Upper lobe of right lung (tissue), 1 donor: ENCODE measurements around the gene MNDA. TPM values are rescaled to one million over a fixed set of nuclear protein-coding genes. Genes with fewer than 3 reads are reported as not detected.

Experiments used
- ATAC-seq: fragments of 200-7000 bp; cut with Tn5 transposase; one replicate; pipeline ENCODE4 v1.9.1; 2020; ENCODE audit warnings: mild to moderate bottlenecking, moderate library complexity
- DNase-seq: peaks from one replicate; pipeline ENCODE4 v3.0.0-alpha.2; 2020
- H3K27ac ChIP-seq: fragments of 200-600 bp; one replicate; pipeline ENCODE4 v1.8.0; 2022
- H3K27me3 ChIP-seq: fragments of 200-600 bp; one replicate; pipeline ENCODE4 v1.8.0; 2022; ENCODE audit warnings: mild to moderate bottlenecking
- H3K36me3 ChIP-seq: fragments of 200-600 bp; one replicate; pipeline ENCODE4 v1.8.0; 2022
- H3K4me1 ChIP-seq: fragments of 200-600 bp; one replicate; pipeline ENCODE4 v1.8.0; 2022
- H3K4me3 ChIP-seq: fragments of 200-600 bp; one replicate; pipeline ENCODE4 v1.8.0; 2022; ENCODE audit warnings: mild to moderate bottlenecking
- H3K9me3 ChIP-seq: fragments of 200-600 bp; one replicate; pipeline ENCODE4 v1.8.0; 2022
- CTCF ChIP-seq: fragments of 200-600 bp; IDR thresholded peaks from one replicate; pipeline ENCODE4 v1.8.0; 2022; ENCODE audit warnings: antibody characterized with exemption
- intact Hi-C: fragments of 100-400 bp; cut with DNase I; formaldehyde crosslinking; loops from one replicate; pipeline ENCODE4 v1.11.0; 2022
- total RNA-seq: library from RNA; stranded (reverse); fragmentation: NEBNext Ultra II Directional; extraction: Animal tissue kit (Norgen Biotek cat#: 25700); gene quantifications from one replicate; pipeline ENCODE4 v1.2.1, GENCODE V29; 2021
- donor health status: DM: no; HTN: yes; CAD: no; lungs with severe emphysema.

Gene MNDA
- total RNA-seq, 1 donor from 2014 or later = 45.5 TPM

GRCh38 chr1:158819461-158820443 is 11.4 kb upstream of the MNDA start:
- intact Hi-C loops = no loop called here
- H3K9me3 ChIP-seq = no peaks in the 10 kb centered on the region
- no peak for TF ChIP-seq CTCF
- no peak overlapping the region for H3K27ac ChIP-seq
- DNase-seq (no peak), ATAC-seq (peak; percentile 43)
- H3K36me3 ChIP-seq = no peaks in the 10 kb centered on the region
- H3K27me3 ChIP-seq = no peaks in the 10 kb centered on the region
- no peaks in the 10 kb centered on the region for H3K4me1 ChIP-seq
- H3K4me3 ChIP-seq = no peak overlapping the region

DNA sequence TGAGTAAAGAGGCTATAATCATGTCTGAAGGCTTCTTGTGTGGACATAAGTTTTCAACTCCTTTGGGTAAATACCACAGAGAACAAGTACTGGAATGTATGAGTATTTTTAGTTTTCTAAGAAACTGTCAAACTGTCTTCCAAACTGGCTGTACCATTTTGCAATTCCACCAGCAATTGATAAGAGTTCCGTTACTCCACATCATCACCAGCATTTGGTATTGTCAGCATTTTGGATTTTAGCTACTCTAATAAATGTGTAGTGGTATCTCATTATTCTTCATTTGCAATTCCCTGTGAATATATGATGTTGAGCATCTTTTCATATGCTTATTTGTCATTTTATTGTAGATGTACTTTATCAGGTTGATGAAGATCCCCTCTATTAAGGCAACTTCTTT is 9.4 kb upstream of the MNDA start:
- TF ChIP-seq CTCF = no peak
- Histone ChIP-seq H3K27ac (no peak overlapping the region), H3K9me3 (no peaks in the 10 kb centered on the region), H3K4me1 (no peaks in the 10 kb centered on the region), H3K4me3 (no peak overlapping the region), H3K27me3 (no peaks in the 10 kb centered on the region), H3K36me3 (no peaks in the 10 kb centered on the region)
- intact Hi-C loops = no loop called here
- ATAC-seq (no peak), DNase-seq (no peak)

GRCh38 chr1:158830074-158830677 is 975 bp upstream of the MNDA start:
- no peaks in the 10 kb centered on the region for H3K9me3 ChIP-seq
- no peak for TF ChIP-seq CTCF
- no peak overlapping the region for H3K4me3 ChIP-seq
- H3K4me1 ChIP-seq = no peaks in the 10 kb centered on the region
- no peaks in the 10 kb centered on the region for H3K36me3 ChIP-seq
- ATAC-seq (no peak), DNase-seq (no peak)
- H3K27me3 ChIP-seq = no peaks in the 10 kb centered on the region
- peak overlapping the region; percentile 51 for H3K27ac ChIP-seq
- intact Hi-C loops = no loop called here

DNA sequence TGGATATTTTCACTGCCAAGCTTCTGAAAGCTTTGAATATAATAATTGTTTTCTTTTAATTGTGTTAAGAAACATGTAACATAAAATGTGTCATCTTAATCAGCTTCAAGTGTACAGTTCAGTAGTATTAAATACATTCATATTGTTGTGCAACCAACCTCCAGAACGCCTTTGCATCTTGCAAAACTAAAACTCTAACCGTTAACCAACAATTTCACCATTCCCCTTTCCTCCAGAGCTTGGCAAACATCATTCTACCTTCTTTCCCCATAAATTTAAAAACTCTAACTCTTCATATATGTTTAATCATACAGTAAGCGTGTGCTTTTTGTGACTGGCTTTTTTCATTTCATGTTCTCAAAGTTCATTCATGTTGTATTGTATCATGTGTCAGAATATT is 2.1 kb downstream of the MNDA start:
- H3K4me1 ChIP-seq = no peaks in the 10 kb centered on the region
- no peak for TF ChIP-seq CTCF
- no peaks in the 10 kb centered on the region for H3K9me3 ChIP-seq
- peak overlapping the region; percentile 36 for H3K4me3 ChIP-seq
- intact Hi-C loops = no loop called here
- H3K27ac ChIP-seq = peak overlapping the region; percentile 52
- DNase-seq (no peak), ATAC-seq (no peak)
- no peaks in the 10 kb centered on the region for H3K27me3 ChIP-seq
- H3K36me3 ChIP-seq = no peaks in the 10 kb centered on the region

GRCh38 chr1:158836038-158836437 is 4.9 kb downstream of the MNDA start:
- no peak for TF ChIP-seq CTCF

More at GRCh38 chr1:158836038-158836437, 4.9 kb downstream of the MNDA start:
- Histone ChIP-seq H3K9me3 (no peaks in the 10 kb centered on the region), H3K27me3 (no peaks in the 10 kb centered on the region), H3K27ac (no peak overlapping the region), H3K4me3 (no peak overlapping the region), H3K36me3 (no peaks in the 10 kb centered on the region), H3K4me1 (no peaks in the 10 kb centered on the region)
- DNase-seq = no peak
- intact Hi-C loops = no loop called here
- ATAC-seq = no peak
